Tibial nerve (tissue), 4 donors: ENCODE data around the gene CREB3.

Experiments used
- CTCF ChIP-seq, 5 experiments: fragments of 200-600 bp in 3 of 5; fragments of 450-650 bp in 2 of 5; sonication (generic) in 3 of 5; IDR thresholded peaks; one replicate each; pipeline ENCODE4 v1.5.1; 2016 to 2019; ENCODE audit warnings: antibody characterized with exemption in 5 of 5, mild to moderate bottlenecking in 3 of 5, moderate library complexity in 2 of 5
- EP300 ChIP-seq, 2 donors: sonication (generic); formaldehyde crosslinking; IDR thresholded peaks; one replicate each; pipeline ENCODE4 v1.6.1; 2017; ENCODE audit warnings: antibody characterized with exemption in 2 of 2, mild to moderate bottlenecking in 1 of 2

- TF ChIP-seq CTCF (IDR thresholded peaks at IDR 0.05) (no peak), EP300 (IDR thresholded peaks at IDR 0.05) (no peak)
Measured at GRCh38 chr9:35705372-35705771, 27.1 kb upstream of the CREB3 start.
